ENCODE results near the gene ATM.
A peak's percentile ranks its signal among the peaks of the same experiment; 100 is the strongest.
"Not testable (repeated sequence)": the region's sequence is repeated elsewhere in the genome, so short reads cannot be mapped to it uniquely, and the experiment has no call there.

ATM gene

GRCh38 chr11:108220721-108221336, 2.0 kb upstream of the ATM start:
- no peak for DNase-seq (ENCODE audit: low read depth)

GRCh38 chr11:108221371-108221770, 1.5 kb upstream of the ATM start:
- DNase-seq (ENCODE audit: low read depth) = no peak

GRCh38 chr11:108221911-108222573, 825 bp upstream of the ATM start:
- peak; percentile 34 for DNase-seq (ENCODE audit: low read depth)

GRCh38 chr11:108223348-108224149, 682 bp downstream of the ATM start:
- no peak for DNase-seq (ENCODE audit: low read depth)

DNA sequence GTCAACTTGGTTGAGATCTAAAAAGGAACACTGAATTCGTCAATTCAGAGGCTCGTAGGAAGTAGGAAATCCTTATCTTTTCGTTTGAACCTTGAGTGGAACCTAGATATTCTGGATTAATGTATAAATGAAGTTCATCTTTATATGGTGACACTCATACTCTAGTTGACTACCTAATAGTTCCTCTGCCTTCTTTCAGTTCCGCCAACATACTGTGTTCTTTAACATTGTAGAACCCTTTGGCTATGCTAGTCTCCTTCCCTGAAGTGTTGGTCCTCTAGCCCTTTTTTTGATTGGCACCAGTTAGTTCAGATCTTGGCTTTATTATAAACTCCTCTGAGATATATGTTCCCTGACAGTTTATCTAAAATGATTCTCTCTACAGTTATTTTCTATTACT, 1.5 kb downstream of the ATM start:
- DNase-seq (ENCODE audit: low read depth) = no peak

- DNase-seq (ENCODE audit: low read depth) = no peak
These were observed 2.3 kb downstream of the ATM start for GRCh38 chr11:108224911-108225786.

DNA sequence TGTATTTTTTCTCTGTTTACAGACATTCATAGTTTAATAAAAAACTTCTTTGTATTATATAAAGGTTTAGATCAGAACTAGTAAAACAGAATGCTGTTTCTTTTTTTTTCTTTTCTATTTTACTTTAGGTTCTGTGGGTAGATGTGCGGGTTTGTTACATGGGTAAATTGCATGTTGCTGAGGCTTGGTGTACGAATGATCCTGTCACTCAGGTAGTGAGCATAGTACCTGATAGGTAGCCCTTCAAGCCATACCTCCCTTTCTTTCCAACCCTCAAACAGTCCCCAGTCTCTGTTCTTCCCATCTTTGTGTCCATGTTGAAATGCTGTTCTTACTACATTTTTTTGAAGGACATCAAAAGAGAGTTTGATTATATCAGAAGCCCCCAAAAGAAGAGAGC, 3.2 kb downstream of the ATM start:
- no peak for DNase-seq (ENCODE audit: low read depth)

DNA sequence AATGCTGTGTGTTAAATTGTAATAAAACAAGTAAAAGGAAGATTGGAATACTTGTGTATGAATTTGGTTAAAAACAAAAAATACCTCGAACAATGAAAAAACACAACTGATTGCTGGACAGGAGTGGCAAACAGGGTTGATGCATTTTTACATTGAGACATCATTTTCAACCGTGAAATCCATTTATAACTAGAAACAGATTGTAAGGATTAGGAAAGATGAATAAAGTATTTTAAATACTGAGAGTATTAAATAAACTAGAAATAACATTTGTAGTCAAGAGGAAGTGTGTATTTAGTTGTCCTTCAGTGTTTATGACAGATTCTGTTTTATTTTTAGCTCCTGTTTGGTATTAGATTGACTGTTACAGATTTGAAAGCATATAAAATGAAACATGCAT, 5.4 kb downstream of the ATM start:
- no peak for DNase-seq (ENCODE audit: low read depth)

DNA sequence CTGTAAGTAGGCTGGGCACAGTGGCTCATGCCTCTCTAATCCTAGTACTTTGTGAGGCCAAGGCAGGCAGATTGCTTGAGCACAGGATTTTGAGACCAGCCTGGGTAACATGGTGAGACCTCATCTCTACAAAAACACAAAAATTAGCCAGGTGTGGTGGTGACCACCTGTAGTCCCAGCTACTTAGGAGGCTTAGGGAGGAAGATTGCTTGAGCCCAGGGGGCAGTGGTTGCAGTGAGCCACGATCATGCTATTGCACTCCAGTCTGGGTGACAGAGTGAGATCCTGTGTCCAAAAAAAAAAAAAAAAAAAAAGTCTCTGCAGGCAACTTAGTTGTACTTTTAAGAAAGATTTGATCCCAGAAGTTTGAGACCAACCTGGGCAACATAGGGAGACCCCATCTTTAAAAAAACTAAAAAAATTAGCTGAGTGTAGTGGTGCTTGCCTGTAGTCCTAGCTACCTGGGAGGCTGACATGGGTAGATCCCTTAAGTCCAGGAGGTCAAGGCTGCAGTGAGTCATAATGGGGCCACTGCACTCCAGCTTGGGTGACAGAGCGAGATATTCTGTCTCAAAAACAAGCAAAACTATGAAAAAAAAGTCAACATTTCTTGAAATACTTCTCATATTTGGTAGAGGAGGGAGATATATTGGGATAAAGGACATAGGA, 10.5 kb downstream of the ATM start:
- DNase-seq (ENCODE audit: low read depth) = no peak

DNA sequence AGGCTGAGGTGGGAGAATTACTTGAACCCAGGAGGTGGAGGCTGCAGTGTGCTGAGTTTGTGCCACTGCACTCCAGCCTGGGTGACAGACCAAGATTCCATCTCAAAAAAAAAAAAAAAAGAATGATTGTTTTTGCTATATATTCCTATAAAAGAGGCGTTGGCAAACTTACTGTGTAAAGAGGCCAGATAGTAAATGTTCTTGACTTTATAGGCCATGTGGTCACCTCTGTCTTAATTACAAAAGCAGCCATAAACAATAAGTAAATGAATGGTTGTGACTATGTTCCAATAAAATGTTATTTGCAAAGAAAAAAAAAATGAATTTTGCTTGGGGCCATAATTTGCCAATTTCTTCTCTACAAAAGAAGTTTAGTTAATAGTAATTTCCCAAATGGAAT, 12.3 kb downstream of the ATM start:
- no peak for DNase-seq (ENCODE audit: low read depth)

DNA sequence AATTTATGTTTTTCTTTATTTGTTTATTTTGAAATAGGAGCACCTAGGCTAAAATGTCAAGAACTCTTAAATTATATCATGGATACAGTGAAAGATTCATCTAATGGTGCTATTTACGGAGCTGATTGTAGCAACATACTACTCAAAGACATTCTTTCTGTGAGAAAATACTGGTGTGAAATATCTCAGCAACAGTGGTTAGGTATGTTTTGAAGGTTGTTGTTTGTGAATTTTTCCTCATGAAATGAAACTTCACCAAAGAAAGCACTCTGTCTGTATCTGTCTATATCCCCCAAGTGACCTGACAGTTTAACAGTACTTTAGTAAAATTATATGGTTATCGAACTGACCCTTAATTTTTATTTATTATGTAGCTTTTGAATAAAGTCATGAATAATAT, 12.8 kb downstream of the ATM start:
- DNase-seq (ENCODE audit: low read depth) = no peak

- no peak for DNase-seq (ENCODE audit: low read depth)
These were observed 14.2 kb downstream of the ATM start for GRCh38 chr11:108237058-108237481.

GRCh38 chr11:108239076-108239475, 16.2 kb downstream of the ATM start:
- DNase-seq (ENCODE audit: low read depth) = no peak

- no peak for DNase-seq (ENCODE audit: low read depth)
These were observed 18.6 kb downstream of the ATM start for GRCh38 chr11:108241330-108242037.

DNA sequence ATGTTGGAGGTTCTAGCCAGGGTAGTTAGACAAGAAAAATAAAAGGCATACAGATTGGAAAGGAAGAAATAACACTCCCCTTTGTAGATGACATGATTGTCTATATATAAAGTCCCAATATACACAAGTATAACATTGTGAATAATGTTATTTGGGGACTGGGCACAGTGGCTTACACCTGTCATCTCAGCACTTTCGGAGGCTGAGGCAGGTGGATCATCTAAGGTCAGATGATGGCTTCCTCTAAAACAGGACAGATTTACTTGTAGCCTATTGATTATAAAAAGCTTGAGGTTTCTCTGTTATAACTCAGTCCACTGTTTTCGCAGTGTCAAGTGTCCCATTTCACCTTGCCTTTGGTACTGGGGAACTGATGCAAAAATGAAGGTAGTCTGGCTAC, 19.6 kb downstream of the ATM start:
- DNase-seq (ENCODE audit: low read depth) = no peak

DNA sequence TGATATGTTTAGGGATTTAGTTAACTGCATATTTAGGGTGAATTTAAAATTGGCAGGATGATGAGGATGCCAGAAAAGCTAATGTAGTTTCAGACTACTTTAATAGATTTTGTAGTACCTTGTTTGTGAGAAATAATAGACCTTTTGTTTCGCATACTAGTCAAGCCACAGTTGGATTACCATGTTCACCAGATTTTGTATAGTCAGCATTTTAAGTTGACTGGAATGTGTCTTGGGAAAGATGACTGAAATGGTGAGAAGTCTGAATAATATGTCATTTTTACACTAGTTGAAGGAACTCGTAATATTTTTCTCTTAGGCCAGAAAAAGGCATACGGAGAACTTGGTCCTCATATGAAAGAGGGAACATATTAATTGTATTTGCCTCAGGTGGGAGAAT, 23.4 kb downstream of the ATM start:
- no peak for DNase-seq (ENCODE audit: low read depth)

- DNase-seq (ENCODE audit: low read depth) = no peak
These were observed 24.0 kb downstream of the ATM start for GRCh38 chr11:108246885-108247284.

DNA sequence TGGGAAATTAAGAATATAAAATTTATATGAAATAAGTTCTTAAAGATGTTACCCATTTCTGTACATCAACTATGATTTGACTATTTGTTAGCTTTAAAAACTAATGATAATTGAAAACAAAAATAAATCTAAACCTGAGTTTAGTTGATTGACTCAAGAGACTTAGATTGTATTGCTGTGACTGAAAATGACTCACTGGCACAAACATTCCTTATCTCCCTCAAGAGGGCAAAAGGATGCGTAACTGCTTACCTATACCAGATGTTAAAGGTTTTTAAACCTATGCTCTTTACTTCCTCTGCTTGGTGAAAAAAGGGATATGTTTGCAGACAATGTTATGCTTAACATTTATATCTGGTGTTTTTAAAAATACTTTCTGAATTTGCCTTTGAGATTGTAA, 30.3 kb downstream of the ATM start:
- DNase-seq (ENCODE audit: low read depth) = no peak

- DNase-seq (ENCODE audit: low read depth) = no peak
These were observed 46.7 kb downstream of the ATM start for GRCh38 chr11:108269583-108269982.

- not testable (repeated sequence) for DNase-seq (ENCODE audit: low read depth)
These were observed 54.2 kb downstream of the ATM start for GRCh38 chr11:108276985-108277616.

DNA sequence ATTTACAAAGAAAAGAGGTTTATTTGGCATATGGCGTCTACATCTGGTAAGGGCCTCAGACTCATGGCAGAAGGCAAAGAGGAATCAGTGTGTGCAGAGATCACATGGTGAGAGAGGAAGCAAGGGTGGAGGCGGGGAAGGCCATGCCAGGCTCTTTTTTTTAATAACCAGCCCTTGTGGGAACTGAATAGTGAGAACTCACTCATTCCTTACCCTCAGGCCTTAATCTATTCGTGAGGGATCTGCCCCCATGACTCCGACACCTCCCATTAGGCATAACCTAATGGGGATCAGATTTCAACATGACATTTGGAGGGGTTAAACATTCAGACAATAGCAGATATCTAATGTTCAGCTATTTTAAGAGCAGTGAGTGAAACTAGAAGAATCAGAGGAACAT, 55.7 kb downstream of the ATM start:
- no peak for DNase-seq (ENCODE audit: low read depth)

Data from activated T-cell treated with anti-CD3 and anti-CD28 coated beads for 24 hours (primary cell).